ENCODE results near the gene HSF5.

Gene HSF5

DNA sequence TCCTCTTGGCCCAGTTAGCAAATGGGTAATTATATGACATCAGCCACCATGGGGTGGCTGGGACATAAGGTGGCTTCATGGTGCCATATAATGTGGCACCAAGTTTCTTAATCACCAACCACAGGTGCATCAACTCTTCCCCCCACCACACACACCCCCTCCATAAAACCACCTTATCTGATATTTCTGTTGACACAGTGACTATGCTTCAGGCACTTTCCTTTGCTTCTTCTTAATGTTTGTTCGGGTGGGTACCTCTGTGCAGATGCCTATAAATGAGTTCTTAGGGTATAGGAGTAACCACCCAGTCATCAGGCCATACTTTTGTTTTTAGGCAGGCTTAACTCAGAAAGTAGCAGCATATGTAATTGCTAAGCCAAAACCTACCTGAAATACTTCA is 100.4 kb downstream of the HSF5 start:
- no peak for TF ChIP-seq CTCF (conservative IDR thresholded peaks at IDR 0.05; ENCODE audit: low read depth, low read length)
- H3K4me3 ChIP-seq (ENCODE audit: low read depth, low read length) = no peak overlapping the region
- no peak for DNase-seq (ENCODE audit: low read depth)

- no peak for TF ChIP-seq CTCF (conservative IDR thresholded peaks at IDR 0.05; ENCODE audit: low read depth, low read length)
- H3K4me3 ChIP-seq (ENCODE audit: low read depth, low read length) = no peak overlapping the region
- DNase-seq (ENCODE audit: low read depth) = no peak
These were observed 101.5 kb downstream of the HSF5 start for GRCh38 chr17:58386708-58387107.

- no peak for DNase-seq (ENCODE audit: low read depth)
- TF ChIP-seq CTCF (conservative IDR thresholded peaks at IDR 0.05; ENCODE audit: low read depth, low read length) = no peak
- no peak overlapping the region for H3K4me3 ChIP-seq (ENCODE audit: low read depth, low read length)
These were observed 102.8 kb downstream of the HSF5 start for GRCh38 chr17:58385359-58385899.

- no peak for DNase-seq (ENCODE audit: low read depth)
- no peak overlapping the region for H3K4me3 ChIP-seq (ENCODE audit: low read depth, low read length)
- no peak for TF ChIP-seq CTCF (conservative IDR thresholded peaks at IDR 0.05; ENCODE audit: low read depth, low read length)
These were observed 103.3 kb downstream of the HSF5 start for GRCh38 chr17:58384897-58385296.

DNA sequence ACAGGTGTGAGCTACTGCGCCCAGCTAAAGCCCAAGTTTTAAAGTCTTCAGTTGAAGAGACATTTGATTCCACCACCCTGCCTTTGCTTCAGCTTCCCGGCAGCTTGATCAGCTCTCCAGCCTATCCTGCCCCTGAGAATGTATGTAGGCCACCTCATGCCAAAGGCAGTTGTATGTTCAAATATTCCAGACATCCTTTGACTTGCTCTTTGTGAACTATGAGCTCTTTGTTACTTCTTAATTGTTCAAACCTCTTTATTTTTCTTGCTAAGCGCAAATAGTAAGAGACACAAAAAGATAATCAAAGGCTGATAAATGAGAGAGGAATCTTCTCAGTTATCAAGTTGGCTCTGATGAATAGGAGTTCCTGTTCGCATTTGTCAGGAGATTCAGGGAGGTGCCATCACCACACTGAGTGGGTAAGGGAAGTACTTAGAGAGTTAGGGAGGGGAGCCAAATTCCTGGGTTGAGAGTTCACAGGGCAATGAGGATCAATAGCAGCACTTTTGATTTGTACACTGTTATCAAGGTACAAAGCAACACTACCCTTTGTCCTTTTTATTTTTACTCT is 104.2 kb downstream of the HSF5 start:
- no peak for TF ChIP-seq CTCF (conservative IDR thresholded peaks at IDR 0.05; ENCODE audit: low read depth, low read length)
- DNase-seq (ENCODE audit: low read depth) = no peak
- H3K4me3 ChIP-seq (ENCODE audit: low read depth, low read length) = no peak overlapping the region

GRCh38 chr17:58382872-58383242 is 105.4 kb downstream of the HSF5 start:
- no peak for DNase-seq (ENCODE audit: low read depth)
- no peak for TF ChIP-seq CTCF (conservative IDR thresholded peaks at IDR 0.05; ENCODE audit: low read depth, low read length)
- no peak overlapping the region for H3K4me3 ChIP-seq (ENCODE audit: low read depth, low read length)

GRCh38 chr17:58382108-58382871 is 105.9 kb downstream of the HSF5 start:
- no peak for DNase-seq (ENCODE audit: low read depth)
- no peak for TF ChIP-seq CTCF (conservative IDR thresholded peaks at IDR 0.05; ENCODE audit: low read depth, low read length)
- H3K4me3 ChIP-seq (ENCODE audit: low read depth, low read length) = no peak overlapping the region
